Immature natural killer cell (primary cell): ENCODE results near the gene TTC21A. TPM values are rescaled to one million over a fixed set of nuclear protein-coding genes. Genes with fewer than 3 reads are reported as not detected.

Experiments
- DNase-seq, 3 donors: peaks; one replicate each; pipeline ENCODE4 v3.0.0; 2022; ENCODE audit warnings: mixed read lengths in 1 of 3
- H3K27ac Mint-ChIP-seq, 6 donors: one replicate each; pipeline ENCODE4 v1.8.0; 2020; ENCODE audit warnings: mixed read lengths in 6 of 6, mild to moderate bottlenecking in 5 of 6, inconsistent platforms in 4 of 6, moderate library complexity in 3 of 6
- H3K27me3 Mint-ChIP-seq, 3 donors: one replicate each; pipeline ENCODE4 v1.8.0; 2020 to 2021; ENCODE audit warnings: low read depth in 3 of 3, mild to moderate bottlenecking in 3 of 3, mixed read lengths in 3 of 3, moderate library complexity in 3 of 3, inconsistent platforms in 1 of 3
- H3K36me3 Mint-ChIP-seq, 3 donors: one replicate each; pipeline ENCODE4 v1.8.0; 2020; ENCODE audit warnings: mixed read lengths in 3 of 3, inconsistent platforms in 2 of 3, mild to moderate bottlenecking in 2 of 3
- H3K4me1 Mint-ChIP-seq, 2 donors: one replicate each; pipeline ENCODE4 v1.8.0; 2020; ENCODE audit warnings: inconsistent platforms in 2 of 2, mild to moderate bottlenecking in 2 of 2, mixed read lengths in 2 of 2, moderate library complexity in 1 of 2
- H3K4me3 Mint-ChIP-seq, 5 donors: one replicate each; pipeline ENCODE4 v1.8.0; 2020; ENCODE audit warnings: mild to moderate bottlenecking in 5 of 5, mixed read lengths in 5 of 5, inconsistent platforms in 3 of 5, moderate library complexity in 3 of 5
- H3K9me3 Mint-ChIP-seq, 6 donors: one replicate each; pipeline ENCODE4 v1.8.0; 2020; ENCODE audit warnings: mild to moderate bottlenecking in 6 of 6, mixed read lengths in 6 of 6, inconsistent platforms in 4 of 6, moderate library complexity in 3 of 6
- polyA plus RNA-seq, 3 donors: library from polyadenylated mRNA; unstranded; fragments of 300-500 nt; fragmentation: Illumina TruSeq; gene quantifications; one replicate each; pipeline ENCODE4 v1.2.3, GENCODE V29; 2021

The TTC21A gene
- polyA plus RNA-seq, 3 donors from 2014 or later, result 0.39 to 0.45 TPM; not detected in 1

DNA sequence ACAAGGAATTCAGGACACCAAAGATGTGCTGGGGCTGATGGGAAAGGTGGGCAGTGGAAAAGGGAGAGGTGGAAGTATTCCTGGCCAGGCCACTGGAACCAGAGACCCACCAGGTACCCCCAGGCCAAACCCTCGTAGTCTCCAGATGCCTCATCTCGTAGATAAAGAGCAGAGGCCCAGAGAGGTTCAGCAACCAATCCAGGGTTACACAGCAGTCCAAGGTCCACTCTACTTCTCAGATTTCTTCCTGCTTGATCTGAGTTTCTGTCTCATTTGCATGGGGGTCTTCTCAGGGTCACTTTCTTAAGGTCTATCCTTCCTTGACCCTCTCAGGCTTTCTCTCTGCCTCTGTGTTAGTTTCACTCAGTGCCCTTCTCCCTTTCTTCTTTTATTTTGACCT is 5.1 kb downstream of the TTC21A start:
- H3K36me3 Mint-ChIP-seq, result no peaks in the 10 kb centered on the region
- peaks cover 16 to 18% of the 10 kb centered on the region in 2 donors for H3K4me1 Mint-ChIP-seq
- DNase-seq, result no peak
- H3K27ac Mint-ChIP-seq, result no peak overlapping the region
- H3K9me3 Mint-ChIP-seq, result no peaks in the 10 kb centered on the region
- H3K4me3 Mint-ChIP-seq, result no peak overlapping the region
- H3K27me3 Mint-ChIP-seq, result peaks cover 6 to 20% (median 14%) of the 10 kb centered on the region in 3 donors

DNA sequence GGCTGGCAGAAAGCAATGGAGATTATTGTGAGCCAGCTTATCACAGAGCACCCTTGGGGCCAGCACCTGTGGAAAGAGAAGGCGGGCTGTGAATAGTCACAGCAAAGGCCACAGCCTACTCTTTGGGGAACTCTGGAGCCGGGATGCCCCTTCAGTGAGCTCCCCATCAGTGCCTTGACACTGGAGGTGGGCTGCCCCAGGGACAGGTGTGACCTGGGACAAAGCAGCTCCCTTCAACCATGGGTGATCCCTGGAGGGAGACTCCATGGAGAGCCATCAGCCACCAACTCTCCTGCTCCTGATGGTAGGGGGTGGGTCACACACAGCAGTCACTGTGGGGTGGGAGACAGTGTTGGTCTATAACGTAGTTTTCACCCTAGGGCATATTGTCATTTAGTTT is 5.8 kb downstream of the TTC21A start:
- Mint-ChIP-seq H3K9me3 (no peaks in the 10 kb centered on the region), H3K27ac (no peak overlapping the region), H3K27me3 (peaks cover 5 to 16% (median 11%) of the 10 kb centered on the region in 3 donors), H3K36me3 (no peaks in the 10 kb centered on the region), H3K4me1 (peaks cover 8 to 10% of the 10 kb centered on the region in 2 donors), H3K4me3 (no peak overlapping the region)
- DNase-seq, result no peak

DNA sequence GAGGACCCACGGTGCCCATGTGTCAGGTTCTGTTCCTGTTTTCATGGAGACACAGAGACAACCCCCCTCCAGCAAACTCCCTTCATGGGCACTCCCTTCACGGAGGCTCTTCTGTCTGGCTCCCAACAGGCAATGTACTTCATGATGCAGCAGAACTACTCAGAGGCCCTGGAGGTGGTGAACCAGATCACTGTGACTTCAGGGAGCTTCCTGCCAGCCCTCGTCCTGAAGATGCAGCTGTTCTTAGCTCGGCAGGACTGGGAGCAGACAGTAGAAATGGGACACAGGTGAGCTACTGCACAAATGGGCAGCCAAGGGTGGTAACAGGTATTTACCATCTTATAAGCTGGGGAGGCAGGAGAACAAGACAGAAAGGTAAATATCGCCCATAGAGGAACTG is 7.0 kb downstream of the TTC21A start:
- Mint-ChIP-seq H3K9me3 (no peaks in the 10 kb centered on the region), H3K27me3 (peaks cover 5 to 8% (median 5%) of the 10 kb centered on the region in 3 donors), H3K27ac (no peak overlapping the region)

DNA sequence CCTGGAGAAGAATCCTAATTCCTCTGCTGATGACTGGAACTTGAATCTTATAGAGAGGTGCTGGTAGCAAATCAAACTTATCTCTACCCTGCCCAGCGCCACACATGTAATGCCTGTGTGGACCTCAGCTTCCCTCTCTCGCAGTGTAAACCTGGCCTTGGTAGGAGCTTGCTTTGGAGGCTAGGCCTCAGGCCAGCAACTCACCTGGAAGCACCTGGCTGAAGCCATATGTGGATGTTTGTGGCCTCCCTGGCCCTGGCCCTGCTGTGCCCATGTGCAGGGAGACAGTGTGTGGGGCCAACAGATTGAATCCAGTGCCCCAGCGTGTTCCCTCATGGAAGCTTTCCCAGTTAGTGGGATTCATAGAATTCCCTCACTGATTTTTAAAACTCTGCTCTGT is 8.4 kb downstream of the TTC21A start:
- Mint-ChIP-seq H3K4me1 (no peaks in the 10 kb centered on the region), H3K4me3 (no peak overlapping the region), H3K27ac (no peak overlapping the region), H3K9me3 (no peaks in the 10 kb centered on the region), H3K27me3 (peaks cover 5 to 8% (median 6%) of the 10 kb centered on the region in 3 donors), H3K36me3 (no peaks in the 10 kb centered on the region)
- DNase-seq, result no peak

More for the DNA sequence above, 7.0 kb downstream of the TTC21A start:
- Mint-ChIP-seq H3K4me1 (no peaks in the 10 kb centered on the region), H3K4me3 (no peak overlapping the region), H3K36me3 (no peaks in the 10 kb centered on the region)
- no peak for DNase-seq

DNA sequence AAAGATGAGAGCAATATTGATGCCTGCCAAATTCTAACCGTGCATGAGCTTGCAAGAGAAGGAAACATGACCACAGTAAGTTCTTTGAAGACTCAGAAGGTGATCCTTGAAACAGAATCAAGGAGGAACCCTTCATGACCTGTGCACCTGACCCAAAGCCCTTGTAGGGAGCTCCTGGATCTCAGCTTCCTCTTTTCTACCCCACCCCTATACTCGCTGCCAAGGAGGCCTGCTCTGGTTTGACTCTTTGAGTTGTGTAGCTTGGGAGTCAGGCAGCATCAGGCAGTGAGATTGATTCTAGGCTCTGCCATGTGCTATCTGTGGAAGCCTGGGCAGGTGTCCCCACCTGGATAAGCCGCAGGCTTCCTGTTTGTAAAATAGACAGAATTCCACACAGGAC is 10.6 kb downstream of the TTC21A start:
- H3K27me3 Mint-ChIP-seq, result peaks cover 5 to 6% (median 5%) of the 10 kb centered on the region in 3 donors

DNA sequence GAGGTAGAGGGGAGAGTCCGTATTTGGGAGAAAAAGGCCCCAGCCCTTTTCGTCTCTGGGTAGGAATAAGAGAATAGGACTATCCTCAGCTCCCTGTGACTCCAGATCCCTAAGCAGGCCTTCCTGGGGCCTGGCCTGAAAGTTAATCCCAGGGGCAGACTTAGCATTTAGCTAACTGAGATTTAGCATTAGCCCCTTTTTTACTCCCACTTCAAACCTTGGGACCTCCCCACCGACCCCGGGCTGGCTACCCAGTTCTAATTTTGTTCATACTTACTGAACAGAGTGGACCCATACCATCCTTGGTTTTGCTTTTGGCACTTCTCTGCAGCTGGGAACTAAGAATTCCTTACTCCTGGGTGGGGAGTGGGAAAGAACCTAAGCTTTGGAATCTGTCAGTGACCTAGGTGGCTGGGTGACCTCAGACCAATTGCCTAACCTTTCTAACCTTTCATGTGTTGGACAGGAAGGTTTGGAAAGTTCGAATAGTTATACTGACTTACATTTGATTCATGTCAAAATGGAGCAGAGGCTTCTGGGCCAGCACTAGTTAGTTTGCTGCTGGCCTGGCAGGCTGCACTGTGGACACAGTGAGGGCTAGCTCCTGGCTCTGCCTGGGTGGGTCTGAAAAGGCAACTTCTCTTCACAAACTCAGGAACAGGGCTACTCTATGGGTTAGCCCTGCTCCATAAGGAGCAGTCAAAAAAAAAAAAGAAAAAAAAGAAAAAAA is 11.6 kb downstream of the TTC21A start:
- H3K36me3 Mint-ChIP-seq, result no peaks in the 10 kb centered on the region
- no peaks in the 10 kb centered on the region for H3K9me3 Mint-ChIP-seq
- H3K4me3 Mint-ChIP-seq, result no peak overlapping the region
- DNase-seq, result no peak
- no peak overlapping the region for H3K27ac Mint-ChIP-seq
- peaks cover 4 to 6% (median 5%) of the 10 kb centered on the region in 3 donors for H3K27me3 Mint-ChIP-seq
- H3K4me1 Mint-ChIP-seq, result no peaks in the 10 kb centered on the region

More for the DNA sequence above, 10.6 kb downstream of the TTC21A start:
- Mint-ChIP-seq H3K9me3 (no peaks in the 10 kb centered on the region), H3K4me1 (no peaks in the 10 kb centered on the region), H3K36me3 (no peaks in the 10 kb centered on the region), H3K27ac (no peak overlapping the region), H3K4me3 (no peak overlapping the region)
- no peak for DNase-seq

DNA sequence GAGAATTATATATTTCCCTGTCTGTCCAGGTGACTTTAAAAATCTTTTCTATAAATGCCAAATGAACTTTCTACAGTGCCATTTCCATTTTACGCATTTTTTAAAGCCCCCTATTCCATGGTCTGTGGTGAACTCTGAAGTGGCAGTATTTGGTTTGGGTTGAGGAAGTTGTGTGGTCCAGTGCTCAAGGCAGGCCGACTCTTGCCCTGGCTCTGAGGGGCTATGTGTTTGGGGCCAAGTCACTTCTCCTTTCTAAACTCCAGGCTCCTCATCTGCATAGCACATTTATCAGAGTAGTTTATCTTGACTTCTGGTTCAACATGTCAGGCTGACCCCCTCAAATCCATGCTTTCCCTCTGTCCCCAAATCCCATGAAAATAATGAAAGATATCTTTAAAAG is 14.1 kb downstream of the TTC21A start:
- Mint-ChIP-seq H3K4me3 (no peak overlapping the region), H3K4me1 (peaks cover 1 to 2% of the 10 kb centered on the region in 2 donors), H3K36me3 (peaks cover 0 to 3% (median 0%) of the 10 kb centered on the region in 3 donors), H3K9me3 (no peaks in the 10 kb centered on the region), H3K27me3 (peaks cover 6 to 7% (median 7%) of the 10 kb centered on the region in 3 donors), H3K27ac (no peak overlapping the region)
- DNase-seq, result no peak

DNA sequence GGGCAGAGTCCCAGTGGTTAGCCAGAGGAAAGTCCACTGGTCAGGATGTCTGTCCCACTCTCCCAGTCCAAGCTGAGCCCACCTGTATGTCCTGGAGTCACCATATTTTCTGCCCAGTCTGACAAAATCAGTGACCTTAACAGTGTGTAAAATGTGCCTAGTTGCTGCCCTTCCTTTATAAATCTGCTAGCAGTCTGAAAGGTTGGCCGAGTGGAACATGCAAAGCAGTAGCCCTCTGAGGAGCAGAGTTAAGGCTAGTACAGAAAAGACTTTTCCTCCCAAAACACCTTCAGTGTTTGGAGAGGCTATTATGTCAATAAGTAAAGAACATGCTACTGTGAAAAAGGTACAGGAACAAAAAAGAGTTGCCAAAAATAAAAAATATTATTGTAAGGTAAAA is 15.3 kb downstream of the TTC21A start:
- H3K4me1 Mint-ChIP-seq, result peaks cover 13 to 14% of the 10 kb centered on the region in 2 donors
- H3K27ac Mint-ChIP-seq, result no peak overlapping the region
- no peak overlapping the region for H3K4me3 Mint-ChIP-seq
- H3K27me3 Mint-ChIP-seq, result peaks cover 2 to 4% (median 4%) of the 10 kb centered on the region in 3 donors
- H3K9me3 Mint-ChIP-seq, result no peaks in the 10 kb centered on the region
- no peak for DNase-seq
- peaks cover 0 to 3% (median 0%) of the 10 kb centered on the region in 3 donors for H3K36me3 Mint-ChIP-seq

DNA sequence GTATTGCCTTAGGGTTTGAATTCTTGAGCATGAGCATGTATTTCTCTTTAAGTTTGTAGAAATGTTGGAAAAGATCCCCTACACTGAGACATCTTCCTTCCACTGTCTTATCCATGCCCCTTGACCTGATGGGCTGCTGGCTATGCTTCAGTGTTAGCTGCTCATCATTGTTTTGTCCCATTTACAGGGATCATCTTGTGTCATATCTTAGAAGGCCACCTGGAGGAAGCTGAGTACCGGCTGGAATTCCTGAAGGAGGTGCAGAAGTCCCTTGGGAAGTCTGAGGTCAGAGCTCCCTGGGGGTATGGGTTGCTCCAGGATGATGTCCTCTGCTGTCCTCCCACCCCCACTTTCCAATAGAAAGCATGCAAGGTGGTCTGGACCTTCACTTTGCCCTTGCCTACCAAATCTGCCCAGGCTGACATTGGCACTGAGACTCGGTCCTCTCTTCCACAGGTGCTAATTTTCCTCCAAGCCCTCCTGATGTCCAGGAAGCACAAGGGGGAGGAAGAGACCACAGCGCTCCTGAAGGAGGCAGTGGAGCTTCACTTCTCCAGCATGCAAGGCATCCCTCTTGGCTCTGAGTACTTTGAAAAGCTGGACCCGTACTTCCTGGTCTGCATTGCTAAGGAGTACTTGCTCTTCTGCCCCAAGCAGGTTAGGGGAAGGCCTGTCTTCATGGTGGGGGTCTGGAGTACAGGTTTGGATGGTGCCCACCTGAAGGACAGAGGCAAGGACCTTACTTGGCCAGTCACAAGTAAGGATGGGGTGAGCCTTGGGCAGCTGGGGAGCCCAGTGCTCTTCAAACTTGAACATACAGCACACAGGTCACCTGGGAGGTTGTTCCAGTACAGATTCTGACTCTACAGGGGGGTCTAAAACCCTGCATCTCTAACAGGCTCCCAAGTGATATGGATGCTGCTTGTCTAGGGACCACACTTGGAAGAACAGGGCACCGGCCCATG is 17.7 kb downstream of the TTC21A start:
- Mint-ChIP-seq H3K36me3 (peaks cover 0 to 3% (median 0%) of the 10 kb centered on the region in 3 donors), H3K27ac (no peak overlapping the region), H3K9me3 (no peaks in the 10 kb centered on the region), H3K4me3 (no peak overlapping the region), H3K27me3 (peaks cover 0 to 4% (median 2%) of the 10 kb centered on the region in 3 donors), H3K4me1 (peaks cover 23 to 24% of the 10 kb centered on the region in 2 donors)
- no peak for DNase-seq

DNA sequence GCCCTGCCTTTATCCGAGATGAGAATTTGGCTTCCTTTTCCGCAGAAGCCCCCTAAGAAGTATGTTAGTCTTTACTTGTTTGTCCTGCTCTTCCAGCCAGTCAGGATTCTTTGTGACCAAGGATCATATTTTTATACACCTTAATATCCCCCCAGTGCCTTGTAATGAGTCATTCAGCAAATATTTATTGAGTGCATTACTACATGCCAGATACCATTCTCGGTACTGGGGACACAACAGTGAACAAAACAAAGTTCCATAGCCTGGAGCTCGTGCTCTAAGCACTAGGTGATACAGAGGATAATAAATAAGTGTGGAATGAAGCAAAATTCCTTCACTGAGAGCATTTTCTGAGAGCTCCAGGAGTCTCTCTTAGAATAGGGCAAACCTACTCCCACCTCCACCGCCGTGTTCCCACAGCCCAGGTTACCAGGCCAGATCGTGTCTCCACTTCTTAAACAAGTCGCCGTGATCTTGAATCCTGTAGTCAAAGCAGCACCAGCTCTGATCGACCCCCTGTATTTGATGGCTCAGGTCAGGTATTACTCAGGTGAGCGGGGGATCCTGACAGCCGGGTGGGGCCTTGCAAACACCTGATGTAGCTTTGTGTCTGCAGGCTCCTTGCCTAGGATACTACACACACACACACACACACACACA is 18.5 kb downstream of the TTC21A start:
- Mint-ChIP-seq H3K4me3 (no peak overlapping the region), H3K36me3 (peaks cover 0 to 3% (median 0%) of the 10 kb centered on the region in 3 donors), H3K9me3 (no peaks in the 10 kb centered on the region), H3K27ac (no peak overlapping the region), H3K4me1 (peaks cover 23 to 24% of the 10 kb centered on the region in 2 donors), H3K27me3 (peaks cover 0 to 4% (median 2%) of the 10 kb centered on the region in 3 donors)
- DNase-seq, result no peak

DNA sequence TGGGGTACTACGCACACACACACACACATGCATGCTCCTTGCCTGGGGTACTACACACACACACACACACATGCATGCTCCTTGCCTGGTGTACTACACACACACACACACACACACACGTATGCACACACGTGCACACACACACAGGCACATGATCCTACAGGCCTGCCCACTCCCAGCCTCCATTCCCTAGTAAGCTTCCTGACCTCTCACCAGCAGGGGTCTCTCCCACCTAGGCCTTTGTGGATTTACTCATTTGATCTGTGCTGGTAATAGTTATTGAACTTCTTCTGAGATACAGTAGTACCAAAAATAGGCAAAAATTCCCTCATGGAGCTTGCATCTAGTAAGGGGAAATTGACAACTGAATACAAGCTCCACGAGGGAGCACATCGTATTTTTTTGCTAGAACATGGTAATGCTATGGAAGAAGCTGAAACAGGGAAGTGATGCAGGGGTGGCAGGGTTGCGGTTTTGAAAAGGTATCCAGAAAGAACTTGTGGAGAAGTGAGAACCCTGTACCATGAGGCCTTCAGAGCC is 19.1 kb downstream of the TTC21A start:
- Mint-ChIP-seq H3K9me3 (no peaks in the 10 kb centered on the region), H3K4me3 (no peak overlapping the region), H3K27ac (peak overlapping the region in 1 of 6 donors; percentile 41), H3K36me3 (peaks cover 0 to 3% (median 0%) of the 10 kb centered on the region in 3 donors), H3K4me1 (peaks cover 23 to 24% of the 10 kb centered on the region in 2 donors), H3K27me3 (peaks cover 0 to 4% (median 2%) of the 10 kb centered on the region in 3 donors)
- DNase-seq, result no peak

DNA sequence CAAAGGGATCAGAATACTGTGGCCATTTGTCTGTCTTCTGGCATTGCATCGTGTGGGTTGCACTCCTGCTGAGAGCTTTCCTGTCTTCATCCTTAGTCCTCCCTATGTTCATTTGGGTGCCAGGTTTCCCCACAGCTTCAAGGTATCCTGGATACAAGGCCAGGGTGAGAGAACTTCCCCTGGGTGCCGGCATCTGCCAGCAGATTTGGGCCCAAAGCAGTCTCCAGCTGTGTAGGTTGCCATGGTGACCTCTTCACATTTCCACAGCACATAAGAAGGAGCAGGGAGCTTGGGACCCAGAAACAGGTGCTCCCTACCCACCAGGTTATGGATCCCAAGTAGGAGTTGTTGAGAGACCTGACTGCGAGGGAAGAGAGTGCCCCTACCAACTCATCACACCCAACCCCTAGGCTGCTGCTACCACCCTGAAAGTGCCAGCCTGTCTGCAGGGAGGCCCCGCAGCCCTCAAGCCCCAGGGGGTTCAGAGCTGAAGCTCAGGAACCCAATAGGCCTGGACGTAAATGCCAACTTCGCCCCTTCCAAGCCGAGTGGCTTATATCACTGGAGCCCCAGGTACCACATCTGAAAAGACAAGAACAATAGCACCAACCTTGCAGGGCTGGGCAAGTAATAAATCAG is 19.9 kb downstream of the TTC21A start:
- peaks cover 23 to 24% of the 10 kb centered on the region in 2 donors for H3K4me1 Mint-ChIP-seq
- H3K9me3 Mint-ChIP-seq, result no peaks in the 10 kb centered on the region
- H3K36me3 Mint-ChIP-seq, result peaks cover 0 to 3% (median 0%) of the 10 kb centered on the region in 3 donors
- peaks cover 0 to 4% (median 2%) of the 10 kb centered on the region in 3 donors for H3K27me3 Mint-ChIP-seq
- H3K4me3 Mint-ChIP-seq, result peak overlapping the region in 4 of 5 donors; percentile 3 to 69 (median 49)
- peak overlapping the region in 2 of 6 donors; percentile 6 to 41 for H3K27ac Mint-ChIP-seq
- no peak for DNase-seq

DNA sequence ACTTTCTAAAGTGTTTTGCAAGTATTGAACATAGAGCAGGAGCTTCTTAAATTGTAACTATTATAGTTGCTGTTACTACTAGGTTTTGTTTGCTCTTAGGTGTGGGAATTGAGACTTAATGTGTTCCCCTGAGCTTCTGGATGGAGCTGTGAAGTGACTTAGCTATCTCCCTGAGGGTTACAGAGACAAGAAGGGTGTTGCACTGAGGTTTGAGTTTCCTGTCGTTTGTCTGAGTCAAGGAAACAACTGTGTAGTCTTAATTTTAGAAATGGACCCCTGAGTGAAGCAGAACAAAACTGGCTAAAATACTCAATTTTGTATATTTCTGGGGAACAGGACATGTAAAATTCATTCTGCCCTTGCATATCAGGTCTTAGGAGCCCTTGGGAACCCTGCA is 20.4 kb downstream of the TTC21A start:
- Mint-ChIP-seq H3K9me3 (no peaks in the 10 kb centered on the region), H3K27ac (peak overlapping the region in 5 of 6 donors; percentile 3 to 41 (median 6)), H3K4me3 (peak overlapping the region; percentile 3 to 69 (median 49)), H3K36me3 (peaks cover 0 to 3% (median 0%) of the 10 kb centered on the region in 3 donors), H3K4me1 (peaks cover 23 to 24% of the 10 kb centered on the region in 2 donors), H3K27me3 (peaks cover 2 to 4% (median 2%) of the 10 kb centered on the region in 3 donors)
- DNase-seq, result peak in 1 of 3 donors; percentile 30
